ENCODE measurements around the gene GGT6. TPM values are rescaled to one million over a fixed set of nuclear protein-coding genes. Genes with fewer than 3 reads are reported as not detected.
A peak's percentile ranks its signal among the peaks of the same experiment; 100 is the strongest.

Gene GGT6
- total RNA-seq, 1 donor from 2014 or later, result 9.6 TPM

- no peak overlapping the region for H3K27ac ChIP-seq
- intact Hi-C loops (cut with DNase I), result no loop called here
- H3K4me3 ChIP-seq, result no peak overlapping the region
- no peaks in the 10 kb centered on the region for H3K36me3 ChIP-seq
- H3K27me3 ChIP-seq, result no peaks in the 10 kb centered on the region
- no peak for DNase-seq (ENCODE audit: extremely low spot score in 2 of 2)
- TF ChIP-seq POLR2A (IDR thresholded peaks at IDR 0.05) (no peak), POLR2AphosphoS5 (IDR thresholded peaks at IDR 0.05; ENCODE audit: insufficient read depth in 1 of 2, low read depth in 1 of 2) (no peak)
- TF ChIP-seq, protein P1, sequence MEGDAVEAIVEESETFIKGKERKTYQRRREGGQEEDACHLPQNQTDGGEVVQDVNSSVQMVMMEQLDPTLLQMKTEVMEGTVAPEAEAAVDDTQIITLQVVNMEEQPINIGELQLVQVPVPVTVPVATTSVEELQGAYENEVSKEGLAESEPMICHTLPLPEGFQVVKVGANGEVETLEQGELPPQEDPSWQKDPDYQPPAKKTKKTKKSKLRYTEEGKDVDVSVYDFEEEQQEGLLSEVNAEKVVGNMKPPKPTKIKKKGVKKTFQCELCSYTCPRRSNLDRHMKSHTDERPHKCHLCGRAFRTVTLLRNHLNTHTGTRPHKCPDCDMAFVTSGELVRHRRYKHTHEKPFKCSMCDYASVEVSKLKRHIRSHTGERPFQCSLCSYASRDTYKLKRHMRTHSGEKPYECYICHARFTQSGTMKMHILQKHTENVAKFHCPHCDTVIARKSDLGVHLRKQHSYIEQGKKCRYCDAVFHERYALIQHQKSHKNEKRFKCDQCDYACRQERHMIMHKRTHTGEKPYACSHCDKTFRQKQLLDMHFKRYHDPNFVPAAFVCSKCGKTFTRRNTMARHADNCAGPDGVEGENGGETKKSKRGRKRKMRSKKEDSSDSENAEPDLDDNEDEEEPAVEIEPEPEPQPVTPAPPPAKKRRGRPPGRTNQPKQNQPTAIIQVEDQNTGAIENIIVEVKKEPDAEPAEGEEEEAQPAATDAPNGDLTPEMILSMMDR (IDR thresholded peaks at IDR 0.05), result no peak
- H3K9me3 ChIP-seq, result no peaks in the 10 kb centered on the region
- peaks cover 13% of the 10 kb centered on the region for H3K4me1 ChIP-seq
Observed at GRCh38 chr17:4514779-4515178, 45.6 kb downstream of the GGT6 start.

- intact Hi-C loops (cut with DNase I), result no loop called here
- Histone ChIP-seq H3K36me3 (no peaks in the 10 kb centered on the region), H3K4me3 (no peak overlapping the region), H3K27ac (peak overlapping the region; percentile 10), H3K4me1 (peaks cover 8% of the 10 kb centered on the region), H3K9me3 (no peaks in the 10 kb centered on the region), H3K27me3 (no peaks in the 10 kb centered on the region)
- TF ChIP-seq, protein P1 (IDR thresholded peaks at IDR 0.05), result no peak
- TF ChIP-seq POLR2A (IDR thresholded peaks at IDR 0.05), result no peak
- TF ChIP-seq POLR2AphosphoS5 (IDR thresholded peaks at IDR 0.05; ENCODE audit: insufficient read depth in 1 of 2, low read depth in 1 of 2), result no peak
- no peak for DNase-seq (ENCODE audit: extremely low spot score in 2 of 2)
Observed at GRCh38 chr17:4514206-4514605, 46.2 kb downstream of the GGT6 start.

DNA sequence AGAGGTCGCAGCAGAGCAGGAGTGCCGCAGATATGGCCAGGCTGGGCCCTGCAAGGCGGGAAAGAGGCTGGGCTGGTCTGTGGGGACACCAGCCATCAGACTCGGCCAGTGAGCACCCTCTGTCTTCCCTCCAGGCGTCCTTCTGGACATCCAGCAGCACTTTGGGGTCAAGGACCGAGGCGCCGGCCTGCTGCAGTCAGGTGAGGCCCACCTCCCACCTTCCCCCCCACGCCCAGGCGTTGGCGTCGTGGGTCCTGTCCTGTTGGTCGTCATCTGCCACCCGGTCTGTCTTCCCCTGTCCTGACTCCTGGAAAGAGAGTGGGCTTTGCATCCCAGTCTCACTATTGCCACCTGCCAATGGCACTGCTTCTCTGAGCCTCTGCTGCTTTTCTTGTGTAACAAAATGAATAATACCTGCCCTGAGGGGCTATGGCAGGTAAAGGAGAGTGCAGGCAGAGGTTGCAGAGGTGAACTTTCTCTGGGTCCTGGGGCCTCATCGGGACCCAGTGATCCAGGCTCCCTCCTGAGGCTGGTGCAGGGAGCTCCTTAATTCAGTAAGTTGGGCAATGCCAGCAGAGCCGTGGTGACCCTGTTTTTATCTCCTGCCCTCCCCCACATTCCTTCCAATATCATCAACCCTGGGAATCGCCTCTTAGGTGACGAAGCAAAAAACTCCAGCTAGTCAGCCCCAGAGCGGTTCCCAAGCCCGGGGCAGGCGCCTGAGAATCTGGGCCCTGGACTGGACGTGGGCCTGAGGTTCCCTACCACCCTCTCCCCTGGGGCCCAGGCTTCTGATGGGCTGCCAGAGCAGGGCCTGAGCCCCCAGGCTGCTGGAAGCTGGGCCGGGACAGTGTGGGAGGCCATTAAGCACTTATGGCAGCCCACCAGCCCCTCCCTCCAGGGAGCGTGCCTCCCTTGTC, 47.0 kb downstream of the GGT6 start:
- no peak for TF ChIP-seq POLR2AphosphoS5 (IDR thresholded peaks at IDR 0.05; ENCODE audit: insufficient read depth in 1 of 2, low read depth in 1 of 2)
- TF ChIP-seq, protein P1 (IDR thresholded peaks at IDR 0.05), result no peak
- TF ChIP-seq POLR2A (IDR thresholded peaks at IDR 0.05), result no peak
- no peaks in the 10 kb centered on the region for H3K27me3 ChIP-seq
- intact Hi-C loops (cut with DNase I), result no loop called here

GRCh38 chr17:4512156-4513112, 47.9 kb downstream of the GGT6 start:
- TF ChIP-seq POLR2AphosphoS5 (IDR thresholded peaks at IDR 0.05; ENCODE audit: insufficient read depth in 1 of 2, low read depth in 1 of 2), result no peak
- TF ChIP-seq POLR2A (IDR thresholded peaks at IDR 0.05), result no peak
- TF ChIP-seq, protein P1 (IDR thresholded peaks at IDR 0.05), result no peak
- Histone ChIP-seq H3K4me1 (peaks cover 5% of the 10 kb centered on the region), H3K27ac (no peak overlapping the region), H3K27me3 (no peaks in the 10 kb centered on the region), H3K9me3 (no peaks in the 10 kb centered on the region), H3K36me3 (no peaks in the 10 kb centered on the region), H3K4me3 (no peak overlapping the region)
- intact Hi-C loops (cut with DNase I), result no loop called here
- DNase-seq (ENCODE audit: extremely low spot score in 2 of 2), result no peak

More for the DNA sequence above, 47.0 kb downstream of the GGT6 start:
- DNase-seq (ENCODE audit: extremely low spot score in 2 of 2), result no peak
- no peaks in the 10 kb centered on the region for H3K9me3 ChIP-seq
- H3K4me3 ChIP-seq, result no peak overlapping the region
- peaks cover 5% of the 10 kb centered on the region for H3K4me1 ChIP-seq
- peak overlapping the region; percentile 10 for H3K27ac ChIP-seq
- no peaks in the 10 kb centered on the region for H3K36me3 ChIP-seq
